ENCODE results near the gene PCTP. TPM values are rescaled to one million over a fixed set of nuclear protein-coding genes. Genes with fewer than 3 reads are reported as not detected.

The PCTP gene
- total and polyA plus RNA-seq, 2 of the 4 experiments (the other 2 are of a cell fraction): 11.6 to 12.9 TPM

DNA sequence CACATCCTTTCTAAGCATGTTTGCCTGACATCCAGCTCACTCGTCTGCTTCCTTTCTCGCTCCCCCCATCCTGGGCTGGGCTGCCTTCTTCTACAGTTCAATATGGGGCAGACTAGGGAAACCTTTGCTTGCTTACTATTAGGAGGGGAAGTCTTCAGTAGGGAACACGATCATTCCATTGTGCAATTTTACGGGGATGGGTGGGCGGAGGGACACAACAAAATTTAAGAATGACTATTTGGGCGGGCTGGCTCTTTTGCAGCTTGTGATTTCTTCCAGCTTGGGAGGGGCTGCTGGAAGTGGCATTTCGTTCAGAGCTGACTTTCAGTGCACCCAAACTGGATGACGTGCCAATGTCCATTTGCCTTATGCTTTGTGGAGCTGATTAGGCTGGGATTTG is 25.4 kb downstream of the PCTP start:
- no peak for TF ChIP-seq BHLHE40 (IDR thresholded peaks at IDR 0.05; ENCODE audit: low read depth, low read length)
- TF ChIP-seq RCOR1 (IDR thresholded peaks at IDR 0.05; ENCODE audit: insufficient replicate concordance, low read length): no peak
- no peak for TF ChIP-seq MAFK (IDR thresholded peaks at IDR 0.05; ENCODE audit: low read depth, low read length)
- TF ChIP-seq NFE2L2 (IDR thresholded peaks at IDR 0.05; ENCODE audit: low read depth, low read length): no peak
- TF ChIP-seq SMC3 (IDR thresholded peaks at IDR 0.05; ENCODE audit: low read depth, low read length): no peak
- no peak for TF ChIP-seq MXI1 (IDR thresholded peaks at IDR 0.05; ENCODE audit: borderline replicate concordance, low read depth, low read length)
- TF ChIP-seq, protein P1, sequence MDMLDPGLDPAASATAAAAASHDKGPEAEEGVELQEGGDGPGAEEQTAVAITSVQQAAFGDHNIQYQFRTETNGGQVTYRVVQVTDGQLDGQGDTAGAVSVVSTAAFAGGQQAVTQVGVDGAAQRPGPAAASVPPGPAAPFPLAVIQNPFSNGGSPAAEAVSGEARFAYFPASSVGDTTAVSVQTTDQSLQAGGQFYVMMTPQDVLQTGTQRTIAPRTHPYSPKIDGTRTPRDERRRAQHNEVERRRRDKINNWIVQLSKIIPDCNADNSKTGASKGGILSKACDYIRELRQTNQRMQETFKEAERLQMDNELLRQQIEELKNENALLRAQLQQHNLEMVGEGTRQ (IDR thresholded peaks at IDR 0.05; ENCODE audit: low read depth, low read length): no peak
- TF ChIP-seq RAD21 (IDR thresholded peaks at IDR 0.05; ENCODE audit: low read length): no peak
- TF ChIP-seq RFX5 (IDR thresholded peaks at IDR 0.05; ENCODE audit: low read depth, low read length): no peak
- TF ChIP-seq CHD1 (IDR thresholded peaks at IDR 0.05; ENCODE audit: low read depth, low read length): no peak
- TF ChIP-seq POLR2A (IDR thresholded peaks at IDR 0.05; ENCODE audit: low read depth, low read length): no peak
- TF ChIP-seq, protein P2, sequence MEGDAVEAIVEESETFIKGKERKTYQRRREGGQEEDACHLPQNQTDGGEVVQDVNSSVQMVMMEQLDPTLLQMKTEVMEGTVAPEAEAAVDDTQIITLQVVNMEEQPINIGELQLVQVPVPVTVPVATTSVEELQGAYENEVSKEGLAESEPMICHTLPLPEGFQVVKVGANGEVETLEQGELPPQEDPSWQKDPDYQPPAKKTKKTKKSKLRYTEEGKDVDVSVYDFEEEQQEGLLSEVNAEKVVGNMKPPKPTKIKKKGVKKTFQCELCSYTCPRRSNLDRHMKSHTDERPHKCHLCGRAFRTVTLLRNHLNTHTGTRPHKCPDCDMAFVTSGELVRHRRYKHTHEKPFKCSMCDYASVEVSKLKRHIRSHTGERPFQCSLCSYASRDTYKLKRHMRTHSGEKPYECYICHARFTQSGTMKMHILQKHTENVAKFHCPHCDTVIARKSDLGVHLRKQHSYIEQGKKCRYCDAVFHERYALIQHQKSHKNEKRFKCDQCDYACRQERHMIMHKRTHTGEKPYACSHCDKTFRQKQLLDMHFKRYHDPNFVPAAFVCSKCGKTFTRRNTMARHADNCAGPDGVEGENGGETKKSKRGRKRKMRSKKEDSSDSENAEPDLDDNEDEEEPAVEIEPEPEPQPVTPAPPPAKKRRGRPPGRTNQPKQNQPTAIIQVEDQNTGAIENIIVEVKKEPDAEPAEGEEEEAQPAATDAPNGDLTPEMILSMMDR (conservative IDR thresholded peaks at IDR 0.05; ENCODE audit: low read depth, low read length): no peak
- no peak for TF ChIP-seq FOS (IDR thresholded peaks at IDR 0.05; ENCODE audit: low read depth, low read length)
- TF ChIP-seq, protein P3, sequence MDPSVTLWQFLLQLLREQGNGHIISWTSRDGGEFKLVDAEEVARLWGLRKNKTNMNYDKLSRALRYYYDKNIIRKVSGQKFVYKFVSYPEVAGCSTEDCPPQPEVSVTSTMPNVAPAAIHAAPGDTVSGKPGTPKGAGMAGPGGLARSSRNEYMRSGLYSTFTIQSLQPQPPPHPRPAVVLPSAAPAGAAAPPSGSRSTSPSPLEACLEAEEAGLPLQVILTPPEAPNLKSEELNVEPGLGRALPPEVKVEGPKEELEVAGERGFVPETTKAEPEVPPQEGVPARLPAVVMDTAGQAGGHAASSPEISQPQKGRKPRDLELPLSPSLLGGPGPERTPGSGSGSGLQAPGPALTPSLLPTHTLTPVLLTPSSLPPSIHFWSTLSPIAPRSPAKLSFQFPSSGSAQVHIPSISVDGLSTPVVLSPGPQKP (IDR thresholded peaks at IDR 0.05; ENCODE audit: borderline replicate concordance, low read depth, low read length): no peak
- TF ChIP-seq MAZ (IDR thresholded peaks at IDR 0.05; ENCODE audit: borderline replicate concordance, low read depth, low read length): no peak
- no peak for TF ChIP-seq CEBPB (IDR thresholded peaks at IDR 0.05; ENCODE audit: low read depth, low read length)
- peaks cover 36% of the 10 kb centered on the region for H3K36me3 ChIP-seq (ENCODE audit: control insufficient read depth, insufficient read depth, low read length)
- no peak overlapping the region for H2BK120ac ChIP-seq (ENCODE audit: low read depth, low read length)
- no peak overlapping the region for H3K56ac ChIP-seq (ENCODE audit: extremely low read depth, insufficient read depth, low read length)
- ATAC-seq (ENCODE audit: low read depth) (no peak), DNase-seq (no peak)
- H3K18ac ChIP-seq (ENCODE audit: low read depth, low read length): no peak overlapping the region
- H2AK9ac ChIP-seq (replicated peaks; ENCODE audit: low read depth, low read length, poor library complexity): no peak overlapping the region
- no peak overlapping the region for H4K8ac ChIP-seq (ENCODE audit: low read depth in 2 of 2, low read length in 2 of 2)
- H2AFZ ChIP-seq (replicated peaks; ENCODE audit: low read length, poor library complexity): no peak overlapping the region
- H3K9ac ChIP-seq (ENCODE audit: low read depth, low read length): no peak overlapping the region
- no peak overlapping the region for H3K27ac ChIP-seq (ENCODE audit: insufficient read depth, low read length)
- H4K20me1 ChIP-seq (ENCODE audit: insufficient read depth, low read length): no peaks in the 10 kb centered on the region
- H2BK20ac ChIP-seq (ENCODE audit: low read depth, low read length): no peak overlapping the region
- H3K9me3 ChIP-seq (ENCODE audit: control insufficient read depth, insufficient read depth, low read length): no peaks in the 10 kb centered on the region
- no peak overlapping the region for H2AK5ac ChIP-seq (ENCODE audit: low read depth, low read length)
- intact Hi-C loops (cut with micrococcal nuclease) (no loop called here), in situ Hi-C loops (cut with MboI; ENCODE audit: low sequenced_read_pairs) (no loop called here), dilution Hi-C loops (cut with HindIII; ENCODE audit: low sequenced_read_pairs, unreplicated experiment) (no loop called here)
- no peak overlapping the region for H3K4me2 ChIP-seq (ENCODE audit: low read depth, low read length)
- H3K23ac ChIP-seq (ENCODE audit: low read depth, low read length): no peak overlapping the region
- H4K91ac ChIP-seq (ENCODE audit: insufficient read depth, low read depth, low read length): no peak overlapping the region
- BruUV-seq (replicated peaks): no TSS peak
- WGBS, 2 experiments (ENCODE audit: extremely low coverage in 2 of 2, insufficient read length in 1 of 2): 90% methylated on average over 3 of the region's 8 CpGs; no CpG with 5 or more reads in 1 of the 2 experiments
- H2BK15ac ChIP-seq (ENCODE audit: low read depth, low read length): no peak overlapping the region
- no peaks in the 10 kb centered on the region for H3K79me1 ChIP-seq (ENCODE audit: low read depth in 1 of 2, low read length in 2 of 2)
- no peak overlapping the region for H2BK5ac ChIP-seq (ENCODE audit: low read depth, low read length, poor library complexity, severe bottlenecking)
- no peak overlapping the region for H3K4me3 ChIP-seq (ENCODE audit: insufficient read depth, low read depth, low read length)
- no peaks in the 10 kb centered on the region for H3K27me3 ChIP-seq (ENCODE audit: control insufficient read depth, insufficient read depth, low read length)
- no peak overlapping the region for H3K4ac ChIP-seq (ENCODE audit: low read depth, low read length)
- H3K9me1 ChIP-seq (ENCODE audit: insufficient read depth, low read length): no peaks in the 10 kb centered on the region
- ChIA-PET POLR2A (ENCODE audit: unreplicated experiment) (no interaction called here), CTCF (interaction anchor here (0.5 kb wide), 1 partner anchor 684 kb away, joined by 3 read pairs; no protein-coding TSS in a partner anchor)
- no peaks in the 10 kb centered on the region for H3K4me1 ChIP-seq (ENCODE audit: control insufficient read depth, insufficient read depth, low read length)
- no peak overlapping the region for H4K5ac ChIP-seq (ENCODE audit: low read depth, low read length)
- no peak overlapping the region for H3K14ac ChIP-seq (replicated peaks; ENCODE audit: low read depth, low read length)

All from IMR-90 (cell line).